WI38 (cell line): ENCODE data around the gene TAF8.
"Not testable (repeated sequence)": the region's sequence is repeated elsewhere in the genome, so short reads cannot be mapped to it uniquely, and the experiment has no call there.

ENCODE experiments used
- H3K4me3 ChIP-seq: 2 replicates; pipeline ENCODE4 v1.5.1; 2011; ENCODE audit warnings: low read depth, mild to moderate bottlenecking, control low read depth, low read length
- TF ChIP-seq, protein P1 (sequence below): IDR thresholded peaks from 2 replicates; pipeline ENCODE4 v1.5.1; 2012; ENCODE audit warnings: low read depth, mild to moderate bottlenecking, control low read depth, low read length

Gene TAF8, protein sequence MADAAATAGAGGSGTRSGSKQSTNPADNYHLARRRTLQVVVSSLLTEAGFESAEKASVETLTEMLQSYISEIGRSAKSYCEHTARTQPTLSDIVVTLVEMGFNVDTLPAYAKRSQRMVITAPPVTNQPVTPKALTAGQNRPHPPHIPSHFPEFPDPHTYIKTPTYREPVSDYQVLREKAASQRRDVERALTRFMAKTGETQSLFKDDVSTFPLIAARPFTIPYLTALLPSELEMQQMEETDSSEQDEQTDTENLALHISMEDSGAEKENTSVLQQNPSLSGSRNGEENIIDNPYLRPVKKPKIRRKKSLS

DNA sequence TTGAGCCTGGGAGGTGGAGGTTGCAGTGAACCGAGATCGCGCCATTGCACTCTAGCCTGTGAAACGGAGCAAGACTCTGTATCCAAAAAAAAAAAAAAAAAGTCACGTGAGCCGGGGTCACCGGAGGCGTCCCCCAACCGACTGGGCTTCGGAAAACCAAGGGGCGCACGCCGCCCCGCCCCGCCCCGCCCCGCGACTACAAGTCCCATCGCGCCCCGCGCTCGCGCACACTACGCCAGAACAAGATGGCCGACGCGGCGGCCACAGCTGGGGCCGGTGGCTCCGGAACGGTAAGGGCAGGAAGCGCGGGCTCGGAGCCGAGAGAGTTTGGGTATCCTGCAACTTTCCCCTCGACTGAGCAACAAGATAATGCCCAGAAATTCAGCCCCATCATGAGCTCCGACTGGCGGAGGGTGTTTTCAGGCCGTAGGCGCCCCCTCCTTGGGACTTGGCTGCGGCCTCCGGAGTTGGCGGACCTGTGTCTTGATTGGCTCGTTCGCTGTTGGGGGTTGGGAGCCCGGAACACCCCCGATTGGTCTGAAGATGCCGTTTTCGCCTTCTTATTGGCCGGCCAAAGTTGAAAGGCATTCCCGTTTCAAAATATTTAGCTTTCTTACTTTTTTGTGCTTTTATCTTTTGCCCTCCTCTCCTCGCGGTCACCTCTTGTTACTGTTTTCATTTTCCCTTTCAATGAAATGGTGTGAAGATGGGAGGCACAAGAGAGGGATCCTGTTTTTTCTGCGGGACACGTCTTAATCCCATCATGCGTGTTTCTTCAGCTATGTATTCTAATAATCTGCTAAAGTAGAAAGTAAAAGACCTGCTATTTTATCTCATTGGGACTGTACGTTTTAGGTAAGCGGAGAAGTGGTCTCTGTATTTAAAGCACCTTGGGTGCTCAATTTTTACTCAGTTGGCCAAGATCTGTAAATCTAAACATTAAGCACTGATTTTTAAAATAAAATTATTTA, at the start of gene TAF8:
TAF8 (plus strand) TSS at position 228 of the 971 bp plus-strand sequence; CDS start at position 246, 18 bp downstream.
- TF ChIP-seq, protein P1, sequence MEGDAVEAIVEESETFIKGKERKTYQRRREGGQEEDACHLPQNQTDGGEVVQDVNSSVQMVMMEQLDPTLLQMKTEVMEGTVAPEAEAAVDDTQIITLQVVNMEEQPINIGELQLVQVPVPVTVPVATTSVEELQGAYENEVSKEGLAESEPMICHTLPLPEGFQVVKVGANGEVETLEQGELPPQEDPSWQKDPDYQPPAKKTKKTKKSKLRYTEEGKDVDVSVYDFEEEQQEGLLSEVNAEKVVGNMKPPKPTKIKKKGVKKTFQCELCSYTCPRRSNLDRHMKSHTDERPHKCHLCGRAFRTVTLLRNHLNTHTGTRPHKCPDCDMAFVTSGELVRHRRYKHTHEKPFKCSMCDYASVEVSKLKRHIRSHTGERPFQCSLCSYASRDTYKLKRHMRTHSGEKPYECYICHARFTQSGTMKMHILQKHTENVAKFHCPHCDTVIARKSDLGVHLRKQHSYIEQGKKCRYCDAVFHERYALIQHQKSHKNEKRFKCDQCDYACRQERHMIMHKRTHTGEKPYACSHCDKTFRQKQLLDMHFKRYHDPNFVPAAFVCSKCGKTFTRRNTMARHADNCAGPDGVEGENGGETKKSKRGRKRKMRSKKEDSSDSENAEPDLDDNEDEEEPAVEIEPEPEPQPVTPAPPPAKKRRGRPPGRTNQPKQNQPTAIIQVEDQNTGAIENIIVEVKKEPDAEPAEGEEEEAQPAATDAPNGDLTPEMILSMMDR = no peak
- peak within 1 kb of the TSS; percentile 73 for H3K4me3 ChIP-seq

DNA sequence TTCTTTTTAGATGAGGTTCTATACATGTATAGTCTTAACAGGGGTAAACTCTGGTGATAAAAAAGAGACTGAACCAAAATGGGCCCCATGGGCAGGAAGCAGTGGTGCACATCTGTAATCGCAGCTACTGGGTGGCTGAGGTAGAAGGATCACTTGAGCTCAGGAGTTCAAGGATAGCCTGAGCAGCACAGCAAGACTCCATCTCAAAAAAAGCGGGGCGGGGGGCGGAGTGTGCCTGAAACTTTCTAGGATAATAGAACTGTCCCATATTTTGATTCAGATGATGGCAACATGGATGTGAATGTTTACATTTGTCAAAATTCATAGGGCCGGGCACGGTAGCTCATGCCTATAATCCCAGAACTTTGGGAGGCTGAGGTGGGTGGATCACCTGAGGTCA, 48.8 kb upstream of the TAF8 start:
- TF ChIP-seq, protein P1 = no peak
- no peak overlapping the region for H3K4me3 ChIP-seq

DNA sequence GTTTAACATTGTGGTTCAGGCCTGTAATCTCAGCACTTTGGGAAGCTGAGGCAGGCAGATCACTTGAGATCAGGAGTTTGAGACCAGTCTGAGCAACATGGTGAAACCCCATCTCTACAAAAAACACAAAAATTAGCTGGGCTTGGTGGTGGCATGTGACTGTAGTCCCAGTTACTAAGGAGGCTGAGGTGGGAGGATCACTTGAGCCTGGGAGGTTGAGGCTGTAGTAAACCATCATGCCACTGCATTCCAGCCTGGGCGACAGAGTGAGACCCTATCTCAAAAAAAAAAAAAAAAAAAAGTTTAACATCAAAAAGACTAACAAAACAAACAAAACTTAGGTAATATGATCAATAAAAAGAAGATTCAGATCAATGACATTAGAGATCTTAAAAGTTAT, 46.7 kb upstream of the TAF8 start:
- not testable (repeated sequence) for H3K4me3 ChIP-seq

DNA sequence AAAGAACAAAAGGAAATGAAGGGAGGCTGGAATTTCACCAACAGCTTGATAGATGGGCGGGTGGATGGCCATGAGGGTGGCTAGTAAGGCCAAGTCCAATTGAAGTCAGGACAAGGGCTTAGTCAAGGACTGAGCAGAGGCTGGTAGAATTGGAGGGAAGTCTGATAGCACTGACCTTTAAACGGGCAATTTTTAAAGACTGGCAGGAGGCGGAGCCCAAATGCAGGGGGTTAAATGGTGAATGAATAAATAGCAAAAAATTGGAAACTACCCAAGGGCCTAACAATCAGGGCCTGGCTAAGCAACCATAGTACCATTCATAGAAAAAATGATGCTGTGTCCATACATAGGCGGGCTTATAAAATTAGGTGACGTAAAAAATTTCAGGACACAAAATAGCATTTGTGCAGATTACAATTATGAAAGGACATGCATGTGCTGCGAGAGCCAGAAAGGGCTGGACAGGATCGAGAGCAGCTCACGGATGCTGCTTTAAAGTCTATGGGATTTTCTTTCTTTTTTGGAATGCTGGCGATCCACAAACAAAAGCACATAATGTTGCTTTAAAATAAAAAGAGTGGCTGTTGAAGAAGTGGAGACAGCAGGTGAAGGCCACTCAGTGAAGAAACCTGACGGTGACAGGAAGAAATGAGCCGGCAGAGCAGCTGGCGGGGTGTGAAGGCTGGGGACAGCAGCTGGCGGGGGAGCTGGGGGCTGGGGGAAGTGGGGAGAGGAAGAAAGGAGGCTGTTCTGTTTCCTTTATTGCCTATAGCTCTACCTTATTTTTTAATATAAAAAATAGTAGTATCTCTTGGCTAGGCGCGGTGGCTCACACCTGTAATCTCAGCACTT, 42.8 kb upstream of the TAF8 start:
- no peak overlapping the region for H3K4me3 ChIP-seq
- TF ChIP-seq, protein P1 = no peak

DNA sequence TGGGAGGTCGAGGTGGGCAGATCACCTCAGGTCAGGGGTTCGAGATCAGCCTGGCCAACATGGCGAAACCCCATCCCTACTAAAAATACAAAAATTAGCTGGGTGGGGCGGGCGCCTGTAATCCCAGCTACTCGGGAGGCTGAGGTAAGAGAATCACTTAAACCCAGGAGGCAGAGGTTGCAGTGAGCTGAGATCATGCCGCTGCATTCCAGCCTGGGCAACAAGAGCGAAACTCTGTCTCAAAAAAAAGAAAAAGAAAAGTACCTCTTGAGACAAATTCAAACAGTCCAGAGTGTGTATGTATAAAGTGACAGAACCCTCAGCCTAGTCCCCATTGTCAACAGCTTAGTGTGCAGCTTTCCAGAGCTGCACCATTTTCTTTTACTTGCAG, 42.2 kb upstream of the TAF8 start:
- not testable (repeated sequence) for H3K4me3 ChIP-seq

DNA sequence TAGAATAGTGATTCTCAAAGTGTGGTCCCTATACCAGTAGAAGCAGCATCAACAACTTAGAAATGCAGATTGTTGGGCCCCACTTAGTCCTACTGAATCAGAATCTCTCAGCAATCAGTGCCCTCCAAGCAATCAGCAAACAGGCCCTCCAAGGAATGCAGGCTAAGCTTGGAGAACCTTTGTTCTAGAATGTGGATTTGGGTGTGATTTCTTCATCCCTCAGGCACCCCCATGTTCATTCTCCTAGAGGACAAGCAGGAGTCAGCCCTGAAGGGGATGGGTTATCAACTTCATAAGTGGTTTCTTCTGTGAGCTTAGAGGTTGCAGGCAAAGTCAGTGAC, 40.5 kb upstream of the TAF8 start:
- no peak overlapping the region for H3K4me3 ChIP-seq
- TF ChIP-seq, protein P1 = no peak

DNA sequence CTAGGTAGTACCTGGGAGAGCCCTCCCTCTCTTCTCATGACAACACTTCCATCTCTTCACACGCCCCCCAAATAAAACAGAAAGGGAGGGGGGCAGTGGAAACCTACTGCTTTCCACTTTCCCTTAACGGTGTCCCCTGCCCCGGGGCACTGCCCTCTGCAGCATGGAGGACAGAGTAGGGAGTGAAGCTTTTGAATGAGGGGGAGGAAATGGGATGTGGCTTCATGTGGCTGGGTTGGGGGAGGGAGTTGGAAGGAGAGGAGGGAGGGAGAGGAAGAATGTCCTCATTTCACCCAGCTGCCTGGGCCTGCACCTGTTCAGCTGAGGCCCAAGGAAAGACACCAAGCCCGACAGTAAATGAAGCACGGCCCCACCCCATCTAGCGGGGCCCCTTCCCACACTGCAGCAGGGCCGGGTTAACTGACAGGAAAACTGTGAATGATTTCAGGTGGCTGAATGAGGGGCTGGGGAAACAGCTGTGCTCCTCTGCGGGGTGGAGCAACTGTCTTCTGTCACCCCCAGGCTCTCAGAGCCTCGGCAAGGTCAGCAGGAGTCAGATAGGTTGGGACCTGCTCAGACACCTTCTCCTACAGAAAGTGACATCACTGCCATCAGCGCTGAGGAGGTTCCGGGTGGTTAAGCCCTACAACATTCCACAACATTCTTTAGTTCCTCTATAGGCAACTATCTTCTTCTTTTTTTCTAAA, 40.0 kb upstream of the TAF8 start:
- no peak overlapping the region for H3K4me3 ChIP-seq
- TF ChIP-seq, protein P1 = no peak
